Choroid plexus epithelial cell (primary cell): ENCODE measurements around the gene ALOX12.

Experiments used
- DNase-seq: peaks from one replicate; pipeline ENCODE4 v3.0.0-alpha.2; 2010; ENCODE audit warnings: low read depth
- H3K4me3 ChIP-seq: 2 replicates; pipeline ENCODE4 v1.5.1; 2011; ENCODE audit warnings: low read depth, mild to moderate bottlenecking, control low read depth, low read length, moderate library complexity
- CTCF ChIP-seq: conservative IDR thresholded peaks from 2 replicates; pipeline ENCODE4 v1.5.1; 2011; ENCODE audit warnings: low read depth, mild to moderate bottlenecking, control low read depth, inconsistent platforms, low read length, moderate library complexity

The ALOX12 gene

DNA sequence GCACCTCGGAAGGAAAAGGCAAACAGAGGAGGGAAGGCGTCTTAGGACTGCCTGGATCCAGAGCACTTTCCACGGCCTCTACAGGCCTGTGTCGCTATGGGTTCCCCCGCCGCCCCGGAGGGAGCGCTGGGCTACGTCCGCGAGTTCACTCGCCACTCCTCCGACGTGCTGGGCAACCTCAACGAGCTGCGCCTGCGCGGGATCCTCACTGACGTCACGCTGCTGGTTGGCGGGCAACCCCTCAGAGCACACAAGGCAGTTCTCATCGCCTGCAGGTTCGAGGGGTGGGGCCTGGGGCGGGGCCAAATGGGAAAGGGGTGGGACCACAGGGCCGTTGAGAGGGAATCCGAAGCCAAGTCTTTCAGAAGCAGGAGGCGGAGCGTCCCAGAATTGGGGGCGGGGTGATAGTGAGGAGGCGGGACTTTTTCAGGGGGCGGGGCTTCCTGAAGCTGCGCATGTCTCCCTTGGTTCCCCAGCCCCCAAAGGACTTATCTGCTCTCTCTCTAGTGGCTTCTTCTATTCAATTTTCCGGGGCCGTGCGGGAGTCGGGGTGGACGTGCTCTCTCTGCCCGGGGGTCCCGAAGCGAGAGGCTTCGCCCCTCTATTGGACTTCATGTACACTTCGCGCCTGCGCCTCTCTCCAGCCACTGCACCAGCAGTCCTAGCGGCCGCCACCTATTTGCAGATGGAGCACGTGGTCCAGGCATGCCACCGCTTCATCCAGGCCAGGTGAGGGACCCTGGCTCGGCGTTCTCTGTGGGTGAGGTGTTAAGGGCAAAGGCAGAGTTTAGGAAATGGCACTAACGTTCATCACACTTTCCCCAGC, 27.9 kb downstream of the ALOX12 start:
- no peak for TF ChIP-seq CTCF
- H3K4me3 ChIP-seq, result peak overlapping the region; percentile 32
- peak; percentile 92 for DNase-seq

DNA sequence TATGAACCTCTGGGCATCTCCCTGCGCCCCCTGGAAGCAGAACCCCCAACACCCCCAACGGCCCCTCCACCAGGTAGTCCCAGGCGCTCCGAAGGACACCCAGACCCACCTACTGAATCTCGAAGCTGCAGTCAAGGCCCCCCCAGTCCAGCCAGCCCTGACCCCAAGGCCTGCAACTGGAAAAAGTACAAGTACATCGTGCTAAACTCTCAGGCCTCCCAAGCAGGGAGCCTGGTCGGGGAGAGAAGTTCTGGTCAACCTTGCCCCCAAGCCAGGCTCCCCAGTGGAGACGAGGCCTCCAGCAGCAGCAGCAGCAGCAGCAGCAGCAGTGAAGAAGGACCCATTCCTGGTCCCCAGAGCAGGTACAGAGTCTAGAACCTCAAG, 28.5 kb downstream of the ALOX12 start:
- DNase-seq, result no peak
- no peak for TF ChIP-seq CTCF

GRCh38 chr17:7025245-7025644, 29.4 kb downstream of the ALOX12 start:
- DNase-seq, result no peak
- TF ChIP-seq CTCF, result no peak
- no peak overlapping the region for H3K4me3 ChIP-seq

More for the DNA sequence above, 28.5 kb downstream of the ALOX12 start:
- no peak overlapping the region for H3K4me3 ChIP-seq

DNA sequence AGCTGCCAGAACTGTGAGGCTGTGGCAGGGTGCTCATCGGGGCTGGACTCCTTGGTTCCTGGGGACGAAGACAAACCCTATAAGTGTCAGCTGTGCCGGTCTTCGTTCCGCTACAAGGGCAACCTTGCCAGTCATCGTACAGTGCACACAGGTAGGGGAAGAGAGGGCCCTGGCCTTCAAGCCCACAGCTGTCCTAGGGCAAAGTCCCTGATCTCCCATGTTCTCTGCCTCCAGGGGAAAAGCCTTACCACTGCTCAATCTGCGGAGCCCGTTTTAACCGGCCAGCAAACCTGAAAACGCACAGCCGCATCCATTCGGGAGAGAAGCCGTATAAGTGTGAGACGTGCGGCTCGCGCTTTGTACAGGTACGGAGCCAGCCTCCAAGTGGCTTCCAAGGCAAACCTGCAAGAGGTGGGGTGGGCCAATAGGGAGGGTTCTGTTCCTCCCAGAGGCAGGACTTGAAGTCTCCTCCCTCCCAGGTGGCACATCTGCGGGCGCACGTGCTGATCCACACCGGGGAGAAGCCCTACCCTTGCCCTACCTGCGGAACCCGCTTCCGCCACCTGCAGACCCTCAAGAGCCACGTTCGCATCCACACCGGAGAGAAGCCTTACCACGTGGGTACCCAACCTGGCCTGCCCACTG, 30.7 kb downstream of the ALOX12 start:
- H3K4me3 ChIP-seq, result no peak overlapping the region
- no peak for DNase-seq
- no peak for TF ChIP-seq CTCF

- no peak overlapping the region for H3K4me3 ChIP-seq
- no peak for TF ChIP-seq CTCF
- no peak for DNase-seq
These were observed 31.5 kb downstream of the ALOX12 start for GRCh38 chr17:7027335-7027734.

- no peak for DNase-seq
- H3K4me3 ChIP-seq, result no peak overlapping the region
- TF ChIP-seq CTCF, result no peak
These were observed 33.2 kb downstream of the ALOX12 start for GRCh38 chr17:7029096-7029495.
